K562 (cell line): ENCODE results near the gene INPP5K. TPM values are rescaled to one million over a fixed set of nuclear protein-coding genes. Genes with fewer than 3 reads are reported as not detected.

Experiments
- JUN ChIP-seq, 2 experiments: sonication (generic) in 1 of 2; formaldehyde crosslinking in 1 of 2; IDR thresholded peaks; 2 replicates each; pipeline versions ENCODE4 v1.6.1 to v1.8.0; 2012 to 2022; ENCODE audit warnings: borderline replicate concordance in 2 of 2, mild to moderate bottlenecking in 2 of 2, improper control_type of control experiment in 1 of 2, low read depth in 1 of 2, low read length in 1 of 2, missing genetic modification reagents in 1 of 2
- JUND ChIP-seq, 2 experiments: IDR thresholded peaks; 2 replicates in 1 of 2; 3 replicates in 1 of 2; pipeline ENCODE4 v1.6.1; 2011; ENCODE audit warnings: borderline replicate concordance in 2 of 2, low read depth in 2 of 2, low read length in 2 of 2, improper control_type of control experiment in 1 of 2, missing biosample characterization in 1 of 2, missing genetic modification characterization in 1 of 2, missing genetic modification reagents in 1 of 2
- KAT7 ChIP-seq: sonication (generic); formaldehyde crosslinking; IDR thresholded peaks from 2 replicates; pipeline ENCODE4 v1.8.0; 2022; ENCODE audit warnings: missing genetic modification reagents, mild to moderate bottlenecking, borderline replicate concordance
- MAZ ChIP-seq, 2 experiments: fragments of 450-650 bp in 1 of 2; sonication (generic) in 1 of 2; formaldehyde crosslinking; IDR thresholded peaks in 1 of 2; conservative IDR thresholded peaks in 1 of 2; 2 replicates each; pipeline versions ENCODE4 v1.4.0 to v1.5.0; 2020; ENCODE audit warnings: mild to moderate bottlenecking in 1 of 2, missing genetic modification reagents in 1 of 2
- MTA1 ChIP-seq: fragments of 450-650 bp; IDR thresholded peaks from 2 replicates; pipeline ENCODE4 v1.6.1; 2017; ENCODE audit warnings: borderline replicate concordance
- NCOR1 ChIP-seq: fragments of 450-650 bp; IDR thresholded peaks from 2 replicates; pipeline ENCODE4 v1.6.1; 2016; ENCODE audit warnings: mild to moderate bottlenecking, moderate library complexity
- NKRF ChIP-seq: fragments of 450-650 bp; IDR thresholded peaks from 2 replicates; pipeline ENCODE4 v1.6.1; 2016; ENCODE audit warnings: borderline replicate concordance
- RBM39 ChIP-seq: fragments of 200-400 bp; formaldehyde crosslinking; optimal IDR thresholded peaks from 2 replicates; pipeline ENCODE3; 2018; ENCODE audit warnings: low read depth, low read length
- SRSF7 ChIP-seq: fragments of 200-400 bp; formaldehyde crosslinking; optimal IDR thresholded peaks from 2 replicates; pipeline ENCODE3; 2017; ENCODE audit warnings: mild to moderate bottlenecking, low read depth, low read length
- ZC3H4 ChIP-seq: sonication (generic); formaldehyde crosslinking; IDR thresholded peaks from 2 replicates; pipeline ENCODE4 v1.9.0; 2021; ENCODE audit warnings: missing genetic modification reagents, borderline replicate concordance
- ZNF140 ChIP-seq: fragments of 250-450 bp; sonication (Bioruptor Pico); IDR thresholded peaks from 2 replicates; pipeline ENCODE4 v1.8.0; 2021; ENCODE audit warnings: moderate library complexity, mild to moderate bottlenecking, inconsistent platforms
- ZNF449 ChIP-seq: fragments of 250-450 bp; sonication (Bioruptor Pico); IDR thresholded peaks from 2 replicates; pipeline ENCODE4 v1.8.0; 2022; ENCODE audit warnings: moderate library complexity, mild to moderate bottlenecking, inconsistent platforms
- ZNF778 ChIP-seq: fragments of 450-650 bp; formaldehyde crosslinking; IDR thresholded peaks from 2 replicates; pipeline ENCODE4 v1.4.0; 2020; ENCODE audit warnings: mild to moderate bottlenecking, moderate library complexity
- polyA plus RNA-seq, 8 experiments: library from polyadenylated mRNA; depleted of rRNA in 4 of 8; stranded (reverse) in 5 of 8; unstranded in 3 of 8; fragments of >200 nt; fragmentation: Nextera tagmentation in 2 of 8; fragmentation: Illumina TruSeq in 1 of 8; extraction: Ambion mirVana in 2 of 8; extraction: Trizol in 1 of 8; gene quantifications; 2 replicates each; pipeline versions ENCODE4 v1.2.1 to v1.2.3, GENCODE V29; 2011 to 2014; ENCODE audit warnings: inconsistent platforms in 1 of 8, missing spikeins in 1 of 8
- total RNA-seq, 7 experiments: library from RNA; depleted of rRNA in 6 of 7; stranded (reverse); fragments of >200 nt in 6 of 7; fragmentation: Illumina TruSeq in 2 of 7; extraction: Trizol in 2 of 7; gene quantifications; 2 replicates each; pipeline versions ENCODE4 v1.2.1 to v1.2.3, GENCODE V29; 2011 to 2021; ENCODE audit warnings: low replicate concordance in 1 of 7
- TF ChIP-seq, protein P1 (sequence below): sonication (generic); formaldehyde crosslinking; IDR thresholded peaks from 2 replicates; pipeline ENCODE4 v1.8.0; 2022; ENCODE audit warnings: mild to moderate bottlenecking, missing genetic modification reagents
- TF ChIP-seq, protein P2 (sequence below): sonication (generic); formaldehyde crosslinking; IDR thresholded peaks from 2 replicates; pipeline ENCODE4 v1.9.0; 2022; ENCODE audit warnings: mild to moderate bottlenecking, missing genetic modification reagents
- TF ChIP-seq, protein P3 (sequence below): sonication (generic); formaldehyde crosslinking; IDR thresholded peaks from 2 replicates; pipeline ENCODE4 v1.8.0; 2022; ENCODE audit warnings: mild to moderate bottlenecking, low read depth, missing genetic modification reagents

INPP5K gene
- total and polyA plus RNA-seq, 9 of the 15 experiments (the other 6 are each of a cell fraction or from before 2014, with no cell fraction given): 0.63 to 15.1 (median 10.1) TPM

DNA sequence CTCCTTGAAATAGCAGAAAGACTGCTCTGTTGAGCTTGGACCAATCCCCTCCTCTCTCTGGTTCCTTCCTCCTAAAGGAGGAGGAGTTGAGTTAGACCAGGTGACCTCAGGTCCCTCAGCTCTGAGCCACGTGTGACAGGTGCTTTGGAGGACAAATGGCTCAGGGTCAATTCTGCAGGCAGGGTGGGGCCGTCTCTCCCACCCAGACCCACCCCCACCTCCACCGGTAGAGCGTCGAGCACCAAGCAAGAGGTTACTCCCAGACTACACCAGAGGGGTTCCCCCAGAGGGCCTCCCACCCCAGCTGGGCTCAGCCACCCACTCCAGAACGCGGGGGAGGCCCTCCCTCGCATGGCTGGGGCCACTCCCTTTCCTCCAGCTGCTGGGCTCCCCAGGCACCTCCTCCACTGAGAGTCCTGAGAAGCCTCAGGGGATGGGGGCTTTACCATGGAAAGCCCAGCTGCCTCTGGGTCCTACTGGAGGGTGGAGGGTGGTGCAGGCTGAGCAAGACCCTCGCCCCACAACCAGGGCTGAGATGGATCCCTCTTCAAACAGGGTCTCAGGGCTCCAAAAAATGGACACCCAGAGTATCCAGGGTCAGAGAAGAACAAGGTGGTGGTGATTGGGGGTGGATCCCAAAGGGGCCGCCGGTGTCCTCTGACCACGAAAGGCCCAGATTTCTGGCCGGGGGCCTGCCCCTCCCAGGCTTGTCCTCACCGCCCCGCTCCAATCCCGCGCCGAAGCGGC lies 31.6 kb downstream of the INPP5K start (continued):
- TF ChIP-seq, protein P1, sequence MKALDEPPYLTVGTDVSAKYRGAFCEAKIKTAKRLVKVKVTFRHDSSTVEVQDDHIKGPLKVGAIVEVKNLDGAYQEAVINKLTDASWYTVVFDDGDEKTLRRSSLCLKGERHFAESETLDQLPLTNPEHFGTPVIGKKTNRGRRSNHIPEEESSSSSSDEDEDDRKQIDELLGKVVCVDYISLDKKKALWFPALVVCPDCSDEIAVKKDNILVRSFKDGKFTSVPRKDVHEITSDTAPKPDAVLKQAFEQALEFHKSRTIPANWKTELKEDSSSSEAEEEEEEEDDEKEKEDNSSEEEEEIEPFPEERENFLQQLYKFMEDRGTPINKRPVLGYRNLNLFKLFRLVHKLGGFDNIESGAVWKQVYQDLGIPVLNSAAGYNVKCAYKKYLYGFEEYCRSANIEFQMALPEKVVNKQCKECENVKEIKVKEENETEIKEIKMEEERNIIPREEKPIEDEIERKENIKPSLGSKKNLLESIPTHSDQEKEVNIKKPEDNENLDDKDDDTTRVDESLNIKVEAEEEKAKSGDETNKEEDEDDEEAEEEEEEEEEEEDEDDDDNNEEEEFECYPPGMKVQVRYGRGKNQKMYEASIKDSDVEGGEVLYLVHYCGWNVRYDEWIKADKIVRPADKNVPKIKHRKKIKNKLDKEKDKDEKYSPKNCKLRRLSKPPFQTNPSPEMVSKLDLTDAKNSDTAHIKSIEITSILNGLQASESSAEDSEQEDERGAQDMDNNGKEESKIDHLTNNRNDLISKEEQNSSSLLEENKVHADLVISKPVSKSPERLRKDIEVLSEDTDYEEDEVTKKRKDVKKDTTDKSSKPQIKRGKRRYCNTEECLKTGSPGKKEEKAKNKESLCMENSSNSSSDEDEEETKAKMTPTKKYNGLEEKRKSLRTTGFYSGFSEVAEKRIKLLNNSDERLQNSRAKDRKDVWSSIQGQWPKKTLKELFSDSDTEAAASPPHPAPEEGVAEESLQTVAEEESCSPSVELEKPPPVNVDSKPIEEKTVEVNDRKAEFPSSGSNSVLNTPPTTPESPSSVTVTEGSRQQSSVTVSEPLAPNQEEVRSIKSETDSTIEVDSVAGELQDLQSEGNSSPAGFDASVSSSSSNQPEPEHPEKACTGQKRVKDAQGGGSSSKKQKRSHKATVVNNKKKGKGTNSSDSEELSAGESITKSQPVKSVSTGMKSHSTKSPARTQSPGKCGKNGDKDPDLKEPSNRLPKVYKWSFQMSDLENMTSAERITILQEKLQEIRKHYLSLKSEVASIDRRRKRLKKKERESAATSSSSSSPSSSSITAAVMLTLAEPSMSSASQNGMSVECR: peak; percentile 64; the same call in 1 of the 2 replicates
- TF ChIP-seq NKRF (peak; percentile 45; the same call in 1 of the 2 replicates), JUND (IDR thresholded peaks at IDR 0.05; ENCODE audit: borderline replicate concordance, low read depth, low read length) (no peak), JUND (tag; IDR thresholded peaks at IDR 0.05; ENCODE audit: borderline replicate concordance, low read depth, low read length) (no peak), JUN (IDR thresholded peaks at IDR 0.05; ENCODE audit: borderline replicate concordance, low read depth, low read length) (no peak), JUN (CRISPR knock-in tag; IDR thresholded peaks at IDR 0.05; ENCODE audit: borderline replicate concordance) (no peak), ZNF140 (CRISPR knock-in tag) (no peak), ZNF778 (CRISPR knock-in tag) (no peak), SRSF7 (no peak), MAZ (CRISPR knock-in tag; conservative IDR thresholded peaks at IDR 0.05 in 1 of 2, IDR thresholded peaks at IDR 0.05 in 1 of 2) (peak; percentile 12 to 43; a peak in 1 of 4 replicates), MTA1 (no peak), ZNF449 (CRISPR knock-in tag) (no peak), KAT7 (CRISPR knock-in tag) (no peak), RBM39 (no peak), ZC3H4 (CRISPR knock-in tag) (no peak), NCOR1 (peak; percentile 27)
- TF ChIP-seq, protein P2, sequence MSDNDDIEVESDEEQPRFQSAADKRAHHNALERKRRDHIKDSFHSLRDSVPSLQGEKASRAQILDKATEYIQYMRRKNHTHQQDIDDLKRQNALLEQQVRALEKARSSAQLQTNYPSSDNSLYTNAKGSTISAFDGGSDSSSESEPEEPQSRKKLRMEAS (CRISPR knock-in tag): peak; percentile 58
- TF ChIP-seq, protein P3, sequence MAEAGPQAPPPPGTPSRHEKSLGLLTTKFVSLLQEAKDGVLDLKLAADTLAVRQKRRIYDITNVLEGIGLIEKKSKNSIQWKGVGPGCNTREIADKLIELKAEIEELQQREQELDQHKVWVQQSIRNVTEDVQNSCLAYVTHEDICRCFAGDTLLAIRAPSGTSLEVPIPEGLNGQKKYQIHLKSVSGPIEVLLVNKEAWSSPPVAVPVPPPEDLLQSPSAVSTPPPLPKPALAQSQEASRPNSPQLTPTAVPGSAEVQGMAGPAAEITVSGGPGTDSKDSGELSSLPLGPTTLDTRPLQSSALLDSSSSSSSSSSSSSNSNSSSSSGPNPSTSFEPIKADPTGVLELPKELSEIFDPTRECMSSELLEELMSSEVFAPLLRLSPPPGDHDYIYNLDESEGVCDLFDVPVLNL: no peak
